ENCODE results near the gene ZNF334.

DNA sequence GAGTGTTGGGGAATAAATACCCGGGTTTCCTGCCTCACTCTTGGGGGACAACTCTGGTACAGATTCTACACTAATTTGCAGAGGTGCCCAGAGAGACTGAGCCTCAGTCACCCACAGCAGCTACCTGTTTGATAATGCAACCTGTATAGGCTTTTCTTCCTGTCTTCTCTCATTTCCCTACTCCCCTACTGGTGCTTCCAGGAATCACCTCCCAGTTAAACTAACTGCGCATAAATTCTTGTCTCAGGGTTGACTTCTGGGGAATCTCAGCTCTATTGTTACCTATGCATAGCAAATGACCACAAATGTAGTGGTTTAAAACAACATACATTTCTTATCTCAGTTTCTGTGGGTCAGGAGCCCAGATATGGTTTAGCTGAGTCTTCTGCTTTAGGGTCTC, 25.8 kb upstream of the ZNF334 start:
- TF ChIP-seq CTCF (IDR thresholded peaks at IDR 0.05) (no peak), POLR2A (IDR thresholded peaks at IDR 0.05) (no peak)

Measured in Peyer's patch (tissue), 4 donors.